ENCODE data around the gene MAP7D3.
"Not testable (repeated sequence)": the region's sequence is repeated elsewhere in the genome, so short reads cannot be mapped to it uniquely, and the experiment has no call there.

Gene MAP7D3

GRCh38 chrX:136171420-136171819 lies 79.8 kb downstream of the MAP7D3 start:
- DNase-seq (ENCODE audit: low spot score), result no peak
- in situ Hi-C loops (cut with MboI; ENCODE audit: low sequenced_read_pairs, unreplicated experiment), result no loop called here
- TF ChIP-seq CTCF (IDR thresholded peaks at IDR 0.05; ENCODE audit: borderline replicate concordance, control extremely low read depth, extremely low read depth, insufficient read depth, missing control alignments), result no peak

GRCh38 chrX:136170139-136170800 lies 80.9 kb downstream of the MAP7D3 start:
- TF ChIP-seq CTCF (IDR thresholded peaks at IDR 0.05; ENCODE audit: borderline replicate concordance, control extremely low read depth, extremely low read depth, insufficient read depth, missing control alignments), result no peak
- no peak for DNase-seq (ENCODE audit: low spot score)
- in situ Hi-C loops (cut with MboI; ENCODE audit: low sequenced_read_pairs, unreplicated experiment), result no loop called here

- no peak for DNase-seq (ENCODE audit: low spot score)
- no peak for TF ChIP-seq CTCF (IDR thresholded peaks at IDR 0.05; ENCODE audit: borderline replicate concordance, control extremely low read depth, extremely low read depth, insufficient read depth, missing control alignments)
- in situ Hi-C loops (cut with MboI; ENCODE audit: low sequenced_read_pairs, unreplicated experiment), result no loop called here
Observed at GRCh38 chrX:136168929-136169735, 82.1 kb downstream of the MAP7D3 start.

GRCh38 chrX:136167989-136168388 lies 83.2 kb downstream of the MAP7D3 start:
- DNase-seq (ENCODE audit: low spot score); in situ Hi-C loops (cut with MboI; ENCODE audit: low sequenced_read_pairs, unreplicated experiment): not testable (repeated sequence)

- no peak for DNase-seq (ENCODE audit: low spot score)
- in situ Hi-C loops (cut with MboI; ENCODE audit: low sequenced_read_pairs, unreplicated experiment), result no loop called here
- TF ChIP-seq CTCF (IDR thresholded peaks at IDR 0.05; ENCODE audit: borderline replicate concordance, control extremely low read depth, extremely low read depth, insufficient read depth, missing control alignments), result no peak
Observed at GRCh38 chrX:136166221-136166855, 84.9 kb downstream of the MAP7D3 start.

GRCh38 chrX:136165406-136165805 lies 85.8 kb downstream of the MAP7D3 start:
- in situ Hi-C loops (cut with MboI; ENCODE audit: low sequenced_read_pairs, unreplicated experiment), result no loop called here
- no peak for TF ChIP-seq CTCF (IDR thresholded peaks at IDR 0.05; ENCODE audit: borderline replicate concordance, control extremely low read depth, extremely low read depth, insufficient read depth, missing control alignments)
- no peak for DNase-seq (ENCODE audit: low spot score)

GRCh38 chrX:136163689-136164088 lies 87.5 kb downstream of the MAP7D3 start:
- no peak for DNase-seq (ENCODE audit: low spot score)
- no peak for TF ChIP-seq CTCF (IDR thresholded peaks at IDR 0.05; ENCODE audit: borderline replicate concordance, control extremely low read depth, extremely low read depth, insufficient read depth, missing control alignments)

More at GRCh38 chrX:136163689-136164088, 87.5 kb downstream of the MAP7D3 start:
- in situ Hi-C loops (cut with MboI; ENCODE audit: low sequenced_read_pairs, unreplicated experiment), result no loop called here
